CD4-positive, alpha-beta T cell treated with Interleukin-15 for 4 hours (primary cell): Measurements from ENCODE around the gene ABCA2.
"Not testable (repeated sequence)": the region's sequence is repeated elsewhere in the genome, so short reads cannot be mapped to it uniquely, and the experiment has no call there.

Experiments
- DNase-seq: peaks from one replicate; pipeline ENCODE4 v3.0.0-alpha.2; 2020; ENCODE audit warnings: low spot score

The ABCA2 gene

GRCh38 chr9:137046088-137046787, 18.2 kb upstream of the ABCA2 start, which contains the start of gene NPDC1:
NPDC1 (minus strand) TSS chr9:137046177; CDS start chr9:137045989, 188 bp downstream.
- DNase-seq, result peak; percentile 83

- no peak for DNase-seq
These were observed 17.5 kb upstream of the ABCA2 start for GRCh38 chr9:137045294-137046087.

GRCh38 chr9:137044502-137045177, 16.6 kb upstream of the ABCA2 start:
- DNase-seq, result no peak

- no peak for DNase-seq
These were observed 16.0 kb upstream of the ABCA2 start for GRCh38 chr9:137044037-137044436.

- DNase-seq, result no peak
These were observed 15.0 kb upstream of the ABCA2 start for GRCh38 chr9:137042751-137043727.

- DNase-seq, result no peak
These were observed 13.1 kb upstream of the ABCA2 start for GRCh38 chr9:137041124-137041523.

- DNase-seq, result no peak
These were observed 12.5 kb upstream of the ABCA2 start for GRCh38 chr9:137040568-137040967.

- no peak for DNase-seq
These were observed 11.8 kb upstream of the ABCA2 start for GRCh38 chr9:137039611-137040366.

- no peak for DNase-seq
These were observed 10.9 kb upstream of the ABCA2 start for GRCh38 chr9:137038916-137039315.

- no peak for DNase-seq
These were observed 9.4 kb upstream of the ABCA2 start for GRCh38 chr9:137037483-137037882.

GRCh38 chr9:137037035-137037434, 9.0 kb upstream of the ABCA2 start:
- DNase-seq, result no peak

GRCh38 chr9:137035937-137036336, 7.9 kb upstream of the ABCA2 start:
- DNase-seq, result no peak

- DNase-seq, result no peak
These were observed 7.4 kb upstream of the ABCA2 start for GRCh38 chr9:137035507-137035834.

- DNase-seq, result peak; percentile 87
These were observed 6.9 kb upstream of the ABCA2 start for GRCh38 chr9:137034709-137035506.

- no peak for DNase-seq
These were observed 6.1 kb upstream of the ABCA2 start for GRCh38 chr9:137034039-137034708.

GRCh38 chr9:137033481-137033880, 5.4 kb upstream of the ABCA2 start:
- DNase-seq, result not testable (repeated sequence)

- DNase-seq, result peak; percentile 30
These were observed 4.8 kb upstream of the ABCA2 start for GRCh38 chr9:137032858-137033257.

- DNase-seq, result peak; percentile 31
These were observed 4.0 kb upstream of the ABCA2 start, which contains the start of gene FUT7 for GRCh38 chr9:137031904-137032640. FUT7 (minus strand) TSS chr9:137032088; CDS start chr9:137031991, 97 bp downstream.
